HepG2 (cell line): Measurements from ENCODE around the gene ST6GALNAC2. TPM values are rescaled to one million over a fixed set of nuclear protein-coding genes. Genes with fewer than 3 reads are reported as not detected.

ENCODE experiments used
- ATAC-seq: fragments of 200-7000 bp; cut with Tn5 transposase; 3 replicates; pipeline ENCODE4 v1.9.1; 2020; ENCODE audit warnings: mild to moderate bottlenecking, moderate library complexity
- BruUV-seq: library from RNA; stranded (reverse); fragments of 400-500 nt; replicated peaks from 2 replicates; lab custom pipeline; 2021; lab: Mats Ljungman, UMichigan
- CTCF ChIA-PET: fragments of 300-600 bp; formaldehyde crosslinking; extraction: SDS; loops from one replicate; lab custom pipeline; 2021; ENCODE audit warnings: low total read pairs, inconsistent platforms, low intra/inter-chr PET ratio; lab: Yijun Ruan, JAX
- POLR2A ChIA-PET: fragments of 350-600 bp; sonication (Branson Sonifier 250); formaldehyde crosslinking; loops from one replicate; lab custom pipeline; 2020; ENCODE audit warnings: antibody characterized with exemption, inconsistent platforms; lab: Yijun Ruan, JAX
- DNase-seq: peaks from one replicate; pipeline ENCODE4 v3.0.0-alpha.2; 2015; ENCODE audit warnings: low spot score
- FAIRE-seq: peaks from 3 replicates; lab custom pipeline; 2011; peaks lifted over from hg19 to GRCh38; lab: Jason Lieb, UNC
- H2AFZ ChIP-seq: one replicate; pipeline ENCODE4 v1.6.1; 2011; ENCODE audit warnings: low read length, inconsistent platforms
- H3K27ac ChIP-seq: fragments of 300-600 bp; 3 replicates; pipeline ENCODE4 v1.8.0; 2011; ENCODE audit warnings: mixed run types, mild to moderate bottlenecking, mixed read lengths, low read length, inconsistent platforms; ENCODE audit not compliant: insufficient read depth; ENCODE audit errors: extremely low read length
- H3K27me3 ChIP-seq, 2 experiments: fragments of 200-600 bp in 1 of 2; 2 replicates in 1 of 2; 3 replicates in 1 of 2; pipeline versions ENCODE4 v1.6.0 to v1.8.0; 2011; ENCODE audit warnings: low read length in 2 of 2, mild to moderate bottlenecking in 2 of 2, moderate library complexity in 2 of 2, inconsistent platforms in 1 of 2; ENCODE audit not compliant: insufficient read depth in 2 of 2, control insufficient read depth in 1 of 2
- H3K36me3 ChIP-seq, 2 experiments: fragments of 200-600 bp in 1 of 2; replicated peaks in 1 of 2; 2 replicates in 1 of 2; 3 replicates in 1 of 2; pipeline versions ENCODE4 v1.5.1 to v1.8.0; 2011; ENCODE audit warnings: low read length in 2 of 2, inconsistent platforms in 1 of 2; ENCODE audit not compliant: insufficient read depth in 2 of 2, control insufficient read depth in 1 of 2
- H3K4me1 ChIP-seq: 2 replicates; pipeline ENCODE4 v1.5.1; 2012; ENCODE audit warnings: low read length, inconsistent platforms; ENCODE audit not compliant: insufficient read depth
- H3K4me2 ChIP-seq: 2 replicates; pipeline ENCODE4 v1.6.0; 2011; ENCODE audit warnings: low read depth, low read length, inconsistent platforms
- H3K4me3 ChIP-seq, 3 experiments: fragments of 200-600 bp in 1 of 3; sonication (generic), shearing (Covaris generic) in 1 of 3; replicated peaks in 1 of 3; 2 replicates each; pipeline ENCODE4 v1.5.1; 2011 to 2016; ENCODE audit warnings: low read length in 3 of 3, inconsistent platforms in 2 of 3, low read depth in 2 of 3, mild to moderate bottlenecking in 2 of 3, control low read depth in 1 of 3, mixed read lengths in 1 of 3; ENCODE audit not compliant: insufficient read depth in 1 of 3
- H3K79me2 ChIP-seq: one replicate; pipeline ENCODE4 v1.6.1; 2011; ENCODE audit warnings: low read length, inconsistent platforms; ENCODE audit not compliant: insufficient read depth
- H3K9ac ChIP-seq: 2 replicates; pipeline ENCODE4 v1.6.0; 2011; ENCODE audit warnings: mild to moderate bottlenecking, low read depth, low read length, inconsistent platforms; ENCODE audit not compliant: insufficient read depth
- H3K9me3 ChIP-seq: 2 replicates; pipeline ENCODE4 v1.5.1; 2012; ENCODE audit warnings: mild to moderate bottlenecking, low read length
- H4K20me1 ChIP-seq: 2 replicates; pipeline ENCODE4 v1.6.0; 2011; ENCODE audit warnings: inconsistent platforms, mild to moderate bottlenecking, low read length, moderate library complexity; ENCODE audit not compliant: insufficient read depth
- CREM ChIP-seq, 2 experiments: sonication (generic) in 1 of 2; formaldehyde crosslinking in 1 of 2; IDR thresholded peaks; 2 replicates each; pipeline versions ENCODE4 v1.4.0 to v1.6.1; 2016 to 2020; ENCODE audit warnings: antibody characterized with exemption in 1 of 2, mild to moderate bottlenecking in 1 of 2, missing genetic modification reagents in 1 of 2
- FLYWCH1 ChIP-seq: sonication (generic); formaldehyde crosslinking; IDR thresholded peaks from 2 replicates; pipeline ENCODE4 v1.8.1; 2023; ENCODE audit warnings: mild to moderate bottlenecking, missing genetic modification reagents
- NFIC ChIP-seq: IDR thresholded peaks from 2 replicates; pipeline ENCODE4 v1.6.1; 2012; ENCODE audit warnings: mild to moderate bottlenecking, low read length, inconsistent platforms
- POLR2G ChIP-seq: fragments of 200-400 bp; formaldehyde crosslinking; IDR thresholded peaks from 2 replicates; pipeline ENCODE4 v1.6.1; 2018; ENCODE audit warnings: mild to moderate bottlenecking, low read depth, low read length, moderate library complexity
- RBFOX2 ChIP-seq: fragments of 200-400 bp; formaldehyde crosslinking; IDR thresholded peaks from 2 replicates; pipeline ENCODE4 v1.6.1; 2017; ENCODE audit warnings: low read depth, mild to moderate bottlenecking, low read length
- RXRA ChIP-seq: sonication (generic); formaldehyde crosslinking; IDR thresholded peaks from 2 replicates; pipeline ENCODE4 v1.5.1; 2020; ENCODE audit warnings: missing genetic modification reagents
- ZNF251 ChIP-seq: sonication (generic); formaldehyde crosslinking; IDR thresholded peaks from 2 replicates; pipeline ENCODE4 v1.9.0; 2021; ENCODE audit warnings: mild to moderate bottlenecking, missing genetic modification reagents
- whole genome bisulfite sequencing: methylation state at CpG from one replicate; pipeline ENCODE4 v1.1.6; 2017; ENCODE audit warnings: low lambda C conversion rate; 5-methylcytosine and 5-hydroxymethylcytosine counted together
- in situ Hi-C: cut with HindIII; loops from 2 replicates; pipeline ENCODE4 v1.10.0; 2017; ENCODE audit warnings: low pct_unique_long_range_greater_than_20kb; ENCODE audit not compliant: extremely low pct_ligation_motif_present
- intact Hi-C: fragments of 100-400 bp; cut with micrococcal nuclease; formaldehyde crosslinking; loops from one replicate; pipeline ENCODE4 v1.10.0; 2022; ENCODE audit not compliant: unreplicated experiment
- polyA plus RNA-seq, 8 experiments: library from polyadenylated mRNA; depleted of rRNA in 3 of 8; stranded (reverse) in 7 of 8; unstranded in 1 of 8; fragments of >200 nt; fragmentation: Illumina TruSeq in 4 of 8; extraction: Trizol in 4 of 8; gene quantifications; 2 replicates each; pipeline versions ENCODE4 v1.2.1 to v1.2.3, GENCODE V29; 2011 to 2016; ENCODE audit warnings: low read depth in 4 of 8, missing spikeins in 1 of 8, mixed read lengths in 1 of 8; ENCODE audit not compliant: insufficient read depth in 1 of 8
- total RNA-seq, 5 experiments: library from RNA; depleted of rRNA; stranded (reverse); fragments of >200 nt; fragmentation: Illumina TruSeq; extraction: Trizol; gene quantifications; 2 replicates each; pipeline ENCODE4 v1.2.3, GENCODE V29; 2016; ENCODE audit warnings: low read depth in 1 of 5
- TF ChIP-seq, protein P1 (sequence below): sonication (generic); formaldehyde crosslinking; IDR thresholded peaks from 2 replicates; pipeline ENCODE4 v1.4.0; 2020; ENCODE audit warnings: mild to moderate bottlenecking, missing genetic modification reagents
- TF ChIP-seq, protein P2 (sequence below): sonication (generic); formaldehyde crosslinking; IDR thresholded peaks from 2 replicates; pipeline ENCODE4 v1.4.0; 2020; ENCODE audit warnings: mild to moderate bottlenecking, missing genetic modification reagents
- TF ChIP-seq, protein P3 (sequence below): sonication (generic); formaldehyde crosslinking; IDR thresholded peaks from 2 replicates; pipeline ENCODE4 v1.4.0; 2020; ENCODE audit warnings: missing genetic modification reagents

ST6GALNAC2 gene
- total and polyA plus RNA-seq, 2 of the 13 experiments (the other 11 are each of a cell fraction or from before 2014, with no cell fraction given), result 0.12 to 0.49 TPM

DNA sequence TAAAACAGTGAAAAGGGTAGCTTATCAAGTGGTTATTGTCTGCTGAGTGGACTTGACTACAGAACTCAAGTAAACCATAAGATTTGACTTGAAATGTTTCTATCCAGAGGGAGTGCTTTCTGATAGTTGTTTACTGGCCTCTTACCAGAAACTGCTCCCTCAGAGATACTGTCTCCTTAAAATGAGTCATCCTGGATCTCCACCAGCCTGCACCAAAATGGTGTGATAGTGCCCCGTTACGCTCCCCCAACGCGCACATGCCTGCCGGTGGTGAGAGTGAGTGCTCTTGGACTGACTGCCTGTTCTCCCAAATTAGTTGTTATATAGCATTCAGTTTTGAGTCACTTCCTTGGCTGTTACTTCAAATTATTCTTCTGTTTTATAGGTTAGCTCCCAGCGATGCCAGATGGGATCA, 22.9 kb downstream of the ST6GALNAC2 start:
- ATAC-seq, result no peak
- Histone ChIP-seq H3K79me2 (peaks cover 49% of the 10 kb centered on the region), H3K9me3 (no peaks in the 10 kb centered on the region), H2AFZ (no peak overlapping the region), H4K20me1 (peaks cover 71% of the 10 kb centered on the region), H3K36me3 (peaks cover 10 to 50% of the 10 kb centered on the region in 2 experiments)
- WGBS, result 96% methylated on average over 6 of the region's 6 CpGs
- in situ Hi-C loops, result loop anchor here (10.0 kb wide), 1 partner anchor 62 kb away; no protein-coding TSS in a partner anchor
- CTCF ChIA-PET, result no interaction called here
- FAIRE-seq, result no peak
- DNase-seq, result no peak
- intact Hi-C loops, result no loop called here
- BruUV-seq, result no TSS peak
- no peak for TF ChIP-seq NFIC
- TF ChIP-seq ZNF251 (CRISPR knock-in tag), result no peak
- TF ChIP-seq CREM (IDR thresholded peaks at IDR 0.05), result no peak
- no peak for TF ChIP-seq CREM (CRISPR knock-in tag; IDR thresholded peaks at IDR 0.05)
- TF ChIP-seq, protein P1, sequence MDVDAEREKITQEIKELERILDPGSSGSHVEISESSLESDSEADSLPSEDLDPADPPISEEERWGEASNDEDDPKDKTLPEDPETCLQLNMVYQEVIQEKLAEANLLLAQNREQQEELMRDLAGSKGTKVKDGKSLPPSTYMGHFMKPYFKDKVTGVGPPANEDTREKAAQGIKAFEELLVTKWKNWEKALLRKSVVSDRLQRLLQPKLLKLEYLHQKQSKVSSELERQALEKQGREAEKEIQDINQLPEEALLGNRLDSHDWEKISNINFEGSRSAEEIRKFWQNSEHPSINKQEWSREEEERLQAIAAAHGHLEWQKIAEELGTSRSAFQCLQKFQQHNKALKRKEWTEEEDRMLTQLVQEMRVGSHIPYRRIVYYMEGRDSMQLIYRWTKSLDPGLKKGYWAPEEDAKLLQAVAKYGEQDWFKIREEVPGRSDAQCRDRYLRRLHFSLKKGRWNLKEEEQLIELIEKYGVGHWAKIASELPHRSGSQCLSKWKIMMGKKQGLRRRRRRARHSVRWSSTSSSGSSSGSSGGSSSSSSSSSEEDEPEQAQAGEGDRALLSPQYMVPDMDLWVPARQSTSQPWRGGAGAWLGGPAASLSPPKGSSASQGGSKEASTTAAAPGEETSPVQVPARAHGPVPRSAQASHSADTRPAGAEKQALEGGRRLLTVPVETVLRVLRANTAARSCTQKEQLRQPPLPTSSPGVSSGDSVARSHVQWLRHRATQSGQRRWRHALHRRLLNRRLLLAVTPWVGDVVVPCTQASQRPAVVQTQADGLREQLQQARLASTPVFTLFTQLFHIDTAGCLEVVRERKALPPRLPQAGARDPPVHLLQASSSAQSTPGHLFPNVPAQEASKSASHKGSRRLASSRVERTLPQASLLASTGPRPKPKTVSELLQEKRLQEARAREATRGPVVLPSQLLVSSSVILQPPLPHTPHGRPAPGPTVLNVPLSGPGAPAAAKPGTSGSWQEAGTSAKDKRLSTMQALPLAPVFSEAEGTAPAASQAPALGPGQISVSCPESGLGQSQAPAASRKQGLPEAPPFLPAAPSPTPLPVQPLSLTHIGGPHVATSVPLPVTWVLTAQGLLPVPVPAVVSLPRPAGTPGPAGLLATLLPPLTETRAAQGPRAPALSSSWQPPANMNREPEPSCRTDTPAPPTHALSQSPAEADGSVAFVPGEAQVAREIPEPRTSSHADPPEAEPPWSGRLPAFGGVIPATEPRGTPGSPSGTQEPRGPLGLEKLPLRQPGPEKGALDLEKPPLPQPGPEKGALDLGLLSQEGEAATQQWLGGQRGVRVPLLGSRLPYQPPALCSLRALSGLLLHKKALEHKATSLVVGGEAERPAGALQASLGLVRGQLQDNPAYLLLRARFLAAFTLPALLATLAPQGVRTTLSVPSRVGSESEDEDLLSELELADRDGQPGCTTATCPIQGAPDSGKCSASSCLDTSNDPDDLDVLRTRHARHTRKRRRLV (CRISPR knock-in tag), result no peak
- TF ChIP-seq, protein P2, sequence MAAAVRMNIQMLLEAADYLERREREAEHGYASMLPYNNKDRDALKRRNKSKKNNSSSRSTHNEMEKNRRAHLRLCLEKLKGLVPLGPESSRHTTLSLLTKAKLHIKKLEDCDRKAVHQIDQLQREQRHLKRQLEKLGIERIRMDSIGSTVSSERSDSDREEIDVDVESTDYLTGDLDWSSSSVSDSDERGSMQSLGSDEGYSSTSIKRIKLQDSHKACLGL (CRISPR knock-in tag), result no peak
- 0 out of 2 replicates have a peak, but pooled peaks have one; percentile 41 for TF ChIP-seq POLR2G
- TF ChIP-seq RBFOX2, result 0 out of 2 replicates have a peak, but pooled peaks have one; percentile 43
- TF ChIP-seq FLYWCH1 (CRISPR knock-in tag), result no peak
- TF ChIP-seq RXRA (CRISPR knock-in tag), result no peak
- TF ChIP-seq, protein P3, sequence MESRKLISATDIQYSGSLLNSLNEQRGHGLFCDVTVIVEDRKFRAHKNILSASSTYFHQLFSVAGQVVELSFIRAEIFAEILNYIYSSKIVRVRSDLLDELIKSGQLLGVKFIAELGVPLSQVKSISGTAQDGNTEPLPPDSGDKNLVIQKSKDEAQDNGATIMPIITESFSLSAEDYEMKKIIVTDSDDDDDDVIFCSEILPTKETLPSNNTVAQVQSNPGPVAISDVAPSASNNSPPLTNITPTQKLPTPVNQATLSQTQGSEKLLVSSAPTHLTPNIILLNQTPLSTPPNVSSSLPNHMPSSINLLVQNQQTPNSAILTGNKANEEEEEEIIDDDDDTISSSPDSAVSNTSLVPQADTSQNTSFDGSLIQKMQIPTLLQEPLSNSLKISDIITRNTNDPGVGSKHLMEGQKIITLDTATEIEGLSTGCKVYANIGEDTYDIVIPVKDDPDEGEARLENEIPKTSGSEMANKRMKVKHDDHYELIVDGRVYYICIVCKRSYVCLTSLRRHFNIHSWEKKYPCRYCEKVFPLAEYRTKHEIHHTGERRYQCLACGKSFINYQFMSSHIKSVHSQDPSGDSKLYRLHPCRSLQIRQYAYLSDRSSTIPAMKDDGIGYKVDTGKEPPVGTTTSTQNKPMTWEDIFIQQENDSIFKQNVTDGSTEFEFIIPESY (CRISPR knock-in tag), result no peak
- TF ChIP-seq, all 625 proteins: peak for 2
- Histone ChIP-seq H3K4me1 (peaks cover 62% of the 10 kb centered on the region), H3K4me3 (no peak overlapping the region), H3K27ac (no peak overlapping the region), H3K9ac (no peak overlapping the region), H3K27me3 (no peaks in the 10 kb centered on the region; a peak in 1 of 5 replicates), H3K4me2 (no peak overlapping the region)
- POLR2A ChIA-PET, result interaction anchor here (0.6 to 0.9 kb wide), 2 partner anchors 23 to 687 kb away, joined by 3 read pairs; partner anchors contain the start of gene ST6GALNAC2
